ENCODE measurements around the gene SPEG. TPM values are rescaled to one million over a fixed set of nuclear protein-coding genes. Genes with fewer than 3 reads are reported as not detected.

The SPEG gene
- total RNA-seq, 2 experiments from 2014 or later = 0.46 TPM; not detected in 1

GRCh38 chr2:219480004-219480403, 45.4 kb downstream of the SPEG start:
- intact Hi-C loops (cut with micrococcal nuclease; ENCODE audit: unreplicated experiment) = no loop called here
- H3K9me2 ChIP-seq (ENCODE audit: insufficient read depth, low read length) = no peaks in the 10 kb centered on the region
- POLR2A ChIA-PET = no interaction called here
- BruUV-seq (replicated peaks) = no TSS peak
- no peak for TF ChIP-seq CTCF (conservative IDR thresholded peaks at IDR 0.05; ENCODE audit: low read length)
- TF ChIP-seq EZH2phosphoT487 (IDR thresholded peaks at IDR 0.05; ENCODE audit: borderline replicate concordance, low read depth, low read length) = no peak
- H3K27ac ChIP-seq (ENCODE audit: low read depth, low read length, poor library complexity, severe bottlenecking) = no peak overlapping the region
- H3K4me2 ChIP-seq (ENCODE audit: low read length) = no peak overlapping the region
- CTCF ChIA-PET (ENCODE audit: unreplicated experiment) = no interaction called here
- no peak overlapping the region for H3K4me3 ChIP-seq (ENCODE audit: low read depth, low read length, poor library complexity, severe bottlenecking)
- no peak overlapping the region for H2AFZ ChIP-seq (ENCODE audit: low read length)
- H4K20me1 ChIP-seq (ENCODE audit: insufficient read depth, low read length) = no peaks in the 10 kb centered on the region; the same call in 1 of the 2 replicates
- H3K36me3 ChIP-seq (ENCODE audit: insufficient read depth, low read length) = no peaks in the 10 kb centered on the region
- H3K9me3 ChIP-seq (ENCODE audit: low read length) = no peaks in the 10 kb centered on the region
- no peaks in the 10 kb centered on the region for H3K4me1 ChIP-seq (ENCODE audit: insufficient read depth, low read length, poor library complexity, severe bottlenecking)
- no peak for DNase-seq (ENCODE audit: low spot score)
- no peaks in the 10 kb centered on the region for H3K79me2 ChIP-seq (ENCODE audit: insufficient read depth, low read depth, low read length)

GRCh38 chr2:219482674-219483405, 48.2 kb downstream of the SPEG start:
- no peak for DNase-seq (ENCODE audit: low spot score)

More at GRCh38 chr2:219482674-219483405, 48.2 kb downstream of the SPEG start:
- intact Hi-C loops (cut with micrococcal nuclease; ENCODE audit: unreplicated experiment) = no loop called here
- Histone ChIP-seq H3K4me2 (ENCODE audit: low read length) (no peak overlapping the region), H3K36me3 (ENCODE audit: insufficient read depth, low read length) (no peaks in the 10 kb centered on the region), H3K27ac (ENCODE audit: low read depth, low read length, poor library complexity, severe bottlenecking) (no peak overlapping the region), H3K4me3 (ENCODE audit: low read depth, low read length, poor library complexity, severe bottlenecking) (no peak overlapping the region), H3K9me3 (ENCODE audit: low read length) (no peaks in the 10 kb centered on the region), H3K4me1 (ENCODE audit: insufficient read depth, low read length, poor library complexity, severe bottlenecking) (no peaks in the 10 kb centered on the region), H3K9me2 (ENCODE audit: insufficient read depth, low read length) (no peaks in the 10 kb centered on the region), H3K79me2 (ENCODE audit: insufficient read depth, low read depth, low read length) (no peaks in the 10 kb centered on the region), H2AFZ (ENCODE audit: low read length) (no peak overlapping the region), H4K20me1 (ENCODE audit: insufficient read depth, low read length) (no peaks in the 10 kb centered on the region; the same call in 1 of the 2 replicates)
- CTCF ChIA-PET (ENCODE audit: unreplicated experiment) = no interaction called here
- no TSS peak for BruUV-seq (replicated peaks)
- POLR2A ChIA-PET = interaction anchor here (1.2 kb wide), 1 partner anchor 16 kb away, joined by 5 read pairs; the partner anchor contains the start of gene GMPPA
- no peak for TF ChIP-seq CTCF (conservative IDR thresholded peaks at IDR 0.05; ENCODE audit: low read length)
- TF ChIP-seq EZH2phosphoT487 (IDR thresholded peaks at IDR 0.05; ENCODE audit: borderline replicate concordance, low read depth, low read length) = no peak
